GM21737 (cell line): Measurements from ENCODE around the gene ARHGAP44.
"Not testable (repeated sequence)": the region's sequence is repeated elsewhere in the genome, so short reads cannot be mapped to it uniquely, and the experiment has no call there.

Experiments used
- ATAC-seq: cut with Tn5 transposase; IDR thresholded peaks from one replicate; pipeline ENCODE4 v1.9.1; 2021; ENCODE audit warnings: mild to moderate bottlenecking, moderate library complexity; ENCODE audit not compliant: unreplicated experiment

ARHGAP44 gene

DNA sequence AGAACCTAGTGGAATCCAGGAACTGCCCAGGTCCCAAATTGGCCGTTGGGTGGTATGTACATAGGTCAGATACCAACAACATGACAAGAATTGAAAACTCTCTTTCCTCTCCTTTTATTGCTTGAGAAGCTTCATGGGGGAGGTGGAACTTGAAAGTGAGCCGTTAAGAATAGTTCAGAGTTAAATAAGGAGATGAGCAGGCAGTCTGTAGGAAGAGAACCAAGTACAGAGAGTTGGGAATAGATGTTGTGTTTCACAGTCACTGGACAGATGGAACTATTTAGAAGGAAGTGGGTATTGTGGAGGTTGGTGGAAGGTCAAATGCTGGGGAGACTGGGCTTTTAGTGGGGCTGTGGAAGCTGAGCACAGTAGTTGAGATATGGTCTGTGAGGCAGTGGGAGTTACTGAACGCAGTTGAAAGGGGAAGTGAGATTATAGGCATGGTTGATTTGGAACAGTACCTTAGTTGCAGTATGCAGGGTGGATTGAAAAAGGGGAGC, 26.4 kb downstream of the ARHGAP44 start:
- ATAC-seq = peak; percentile 98

GRCh38 chr17:12821376-12821940, 32.2 kb downstream of the ARHGAP44 start:
- no peak for ATAC-seq

DNA sequence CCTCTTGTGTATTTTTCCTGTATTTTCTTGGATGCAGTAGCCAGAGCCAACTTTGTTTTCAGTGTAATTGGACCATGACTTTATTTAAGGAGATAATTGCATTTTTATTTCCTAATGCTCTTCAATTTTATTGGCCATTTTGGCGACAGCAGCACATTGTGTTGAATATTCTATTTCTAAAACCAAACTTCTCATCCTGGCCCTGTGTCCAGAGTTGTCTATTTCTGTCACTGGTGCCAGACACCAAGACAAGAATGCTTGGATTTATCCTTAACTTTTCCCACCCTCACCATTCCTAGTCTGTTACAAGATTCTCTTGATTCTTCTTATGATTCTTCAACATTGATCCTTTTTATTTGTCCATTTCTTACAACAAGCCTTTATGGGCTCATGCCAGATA, 37.1 kb downstream of the ARHGAP44 start:
- ATAC-seq = no peak

- ATAC-seq = no peak
These were observed 41.5 kb downstream of the ARHGAP44 start for GRCh38 chr17:12830777-12831247.

DNA sequence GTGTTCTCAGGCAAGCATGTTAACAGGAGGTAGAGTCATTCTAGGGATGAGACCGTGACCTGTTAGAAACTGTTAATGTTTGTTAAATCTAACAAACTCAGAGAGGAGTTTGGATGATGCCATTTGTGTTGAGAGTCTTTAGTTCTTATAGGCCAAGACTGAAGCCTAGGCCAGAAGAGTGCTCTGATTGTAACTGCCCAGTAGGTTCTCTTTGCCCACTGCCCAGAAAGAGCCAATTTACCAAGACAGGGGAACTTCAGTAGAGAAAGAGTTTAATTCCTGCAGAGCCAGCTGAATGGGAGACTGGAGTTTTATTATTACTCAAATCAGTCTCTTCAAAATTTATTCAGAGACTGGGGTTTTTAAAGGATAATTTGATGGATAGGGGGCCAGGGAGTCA, 42.5 kb downstream of the ARHGAP44 start:
- no peak for ATAC-seq

- no peak for ATAC-seq
These were observed 49.7 kb downstream of the ARHGAP44 start for GRCh38 chr17:12839042-12839441.

- ATAC-seq = no peak
These were observed 53.6 kb downstream of the ARHGAP44 start for GRCh38 chr17:12842936-12843335.

DNA sequence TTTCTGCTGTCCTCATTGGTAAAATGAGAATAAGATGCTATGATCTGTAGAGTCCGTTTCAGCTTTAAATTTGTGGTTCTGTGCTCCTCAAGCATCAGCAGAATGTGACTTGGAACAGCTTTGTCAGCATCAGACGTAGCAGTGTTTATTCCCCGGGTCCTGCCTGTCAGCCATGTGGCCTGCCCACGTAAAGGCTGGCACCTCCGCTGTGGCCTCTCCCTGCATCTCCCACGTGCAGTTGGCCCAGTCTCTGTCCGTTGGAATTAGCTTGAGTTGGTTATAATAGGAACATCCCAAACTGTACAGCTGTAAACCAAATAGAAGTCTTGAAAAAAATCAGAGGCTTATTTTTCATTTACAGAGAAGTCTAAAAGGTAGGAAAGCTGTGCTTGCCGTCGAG, 61.7 kb downstream of the ARHGAP44 start:
- no peak for ATAC-seq

GRCh38 chr17:12851901-12852435, 62.7 kb downstream of the ARHGAP44 start:
- ATAC-seq = no peak

DNA sequence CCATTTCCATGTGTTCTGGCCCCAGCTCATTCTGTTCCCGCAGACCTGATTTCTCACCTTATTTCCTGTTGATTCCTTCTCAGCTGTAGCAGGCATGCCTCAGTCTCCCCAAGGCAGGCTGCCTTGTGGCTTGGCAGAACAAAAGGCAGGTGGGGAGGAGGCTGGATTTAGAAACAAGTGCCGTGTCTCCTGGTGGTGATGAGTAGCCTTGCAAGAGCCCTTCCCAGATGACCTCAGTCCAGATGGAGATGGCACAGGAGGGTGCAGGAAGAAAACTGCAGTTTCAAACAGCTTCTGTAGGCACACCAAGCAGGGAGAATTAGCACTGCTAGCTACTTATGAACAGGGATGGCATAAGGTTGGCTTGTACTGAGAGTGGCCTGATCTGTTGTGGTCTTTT, 64.6 kb downstream of the ARHGAP44 start:
- ATAC-seq = no peak

DNA sequence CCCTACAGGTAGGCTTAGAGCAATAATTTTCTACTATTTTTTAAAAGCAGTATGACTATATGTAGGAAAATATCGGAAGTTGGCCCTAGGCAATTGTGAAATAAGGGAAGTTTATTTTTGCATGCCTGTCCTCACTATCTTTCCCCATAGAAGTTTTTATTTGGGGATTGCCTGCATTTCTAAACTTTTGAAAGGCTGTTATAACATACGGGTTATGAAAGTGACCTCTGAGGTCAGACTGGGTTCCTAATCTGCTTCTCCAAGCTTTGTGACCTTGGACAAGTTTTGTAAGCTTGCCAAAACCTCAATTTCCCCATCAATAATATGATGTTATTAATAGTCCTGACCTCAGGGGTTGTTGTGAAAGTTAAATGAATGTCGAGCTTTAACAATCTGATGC, 67.1 kb downstream of the ARHGAP44 start:
- ATAC-seq = no peak

DNA sequence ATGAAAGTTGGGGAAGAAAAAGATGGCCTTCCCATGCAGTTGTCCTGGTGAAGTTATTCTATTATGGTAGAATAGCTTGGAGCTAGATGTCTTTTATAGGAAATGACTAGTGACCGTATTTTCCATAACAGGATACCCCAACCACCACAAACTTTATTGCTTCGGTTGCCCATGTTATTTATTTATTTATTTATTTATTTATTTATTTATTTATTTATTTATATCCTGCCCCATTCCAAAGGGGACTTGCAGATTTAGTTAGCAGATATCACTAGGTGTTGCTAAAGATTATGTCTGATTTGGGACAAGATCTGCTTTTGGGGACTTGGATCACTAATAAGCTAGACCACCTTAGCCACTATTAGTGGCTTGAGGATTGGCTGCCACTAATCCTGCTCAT, 68.3 kb downstream of the ARHGAP44 start:
- no peak for ATAC-seq

- ATAC-seq = no peak
These were observed 70.2 kb downstream of the ARHGAP44 start for GRCh38 chr17:12859520-12859919.

DNA sequence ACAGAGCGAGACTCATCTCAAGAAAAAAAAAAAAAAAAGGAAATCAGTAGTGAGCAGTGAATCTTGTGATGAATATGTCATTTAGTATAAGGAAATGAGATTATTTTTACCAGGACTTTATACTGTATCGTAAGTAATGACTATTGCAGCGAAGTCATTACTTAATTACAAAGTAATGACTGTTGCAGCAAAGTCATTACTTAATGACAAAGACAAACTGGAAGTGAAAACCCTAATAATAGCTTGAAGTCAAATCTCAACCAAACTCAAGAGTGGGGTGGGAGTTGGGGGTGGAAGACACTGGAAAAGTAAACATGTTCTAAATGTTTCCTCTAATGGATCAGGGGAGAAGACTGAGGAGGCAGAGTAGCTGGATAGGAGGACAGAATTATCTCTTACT, 76.5 kb downstream of the ARHGAP44 start:
- no peak for ATAC-seq

- no peak for ATAC-seq
These were observed 76.9 kb downstream of the ARHGAP44 start for GRCh38 chr17:12866244-12866643.

GRCh38 chr17:12867726-12868125, 78.4 kb downstream of the ARHGAP44 start:
- ATAC-seq = no peak

- not testable (repeated sequence) for ATAC-seq
These were observed 84.3 kb downstream of the ARHGAP44 start for GRCh38 chr17:12873415-12874125.

- ATAC-seq = no peak
These were observed 88.8 kb downstream of the ARHGAP44 start for GRCh38 chr17:12877953-12878669.

GRCh38 chr17:12879096-12879495, 89.8 kb downstream of the ARHGAP44 start:
- not testable (repeated sequence) for ATAC-seq

- no peak for ATAC-seq
These were observed 94.2 kb downstream of the ARHGAP44 start for GRCh38 chr17:12883472-12883871.

DNA sequence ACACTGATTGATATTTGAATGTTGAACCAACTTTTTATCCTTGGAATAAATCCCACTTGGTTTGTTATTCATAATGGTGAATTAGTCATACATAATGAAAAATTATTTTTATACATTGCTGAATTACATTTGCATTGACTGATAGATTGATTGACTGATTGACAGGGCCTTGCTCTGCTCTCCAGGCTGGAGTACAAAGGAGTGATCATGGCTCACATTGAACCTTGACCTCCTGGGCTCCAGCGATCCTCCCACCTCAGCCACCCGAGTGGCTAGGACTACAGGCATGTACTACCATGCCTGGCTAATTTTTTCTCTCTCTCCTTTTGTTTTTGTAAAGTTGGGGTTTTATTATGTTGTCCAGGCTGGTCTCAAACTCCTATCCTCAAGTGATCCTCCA, 97.8 kb downstream of the ARHGAP44 start:
- ATAC-seq = no peak
